Stimulated activated CD4-positive, alpha-beta T cell treated with anti-CD3 and anti-CD28 coated beads, TNF-alpha, amount 100 ng/mL, for 48 hours (primary cell): Measurements from ENCODE around the gene SLC29A3.
A peak's percentile ranks its signal among the peaks of the same experiment; 100 is the strongest.
"Not testable (repeated sequence)": the region's sequence is repeated elsewhere in the genome, so short reads cannot be mapped to it uniquely, and the experiment has no call there.

ENCODE experiments used
- DNase-seq, 3 donors: peaks; one replicate each; pipeline ENCODE4 v3.0.0-alpha.2; 2020; ENCODE audit warnings: low read depth in 3 of 3

The SLC29A3 gene

DNA sequence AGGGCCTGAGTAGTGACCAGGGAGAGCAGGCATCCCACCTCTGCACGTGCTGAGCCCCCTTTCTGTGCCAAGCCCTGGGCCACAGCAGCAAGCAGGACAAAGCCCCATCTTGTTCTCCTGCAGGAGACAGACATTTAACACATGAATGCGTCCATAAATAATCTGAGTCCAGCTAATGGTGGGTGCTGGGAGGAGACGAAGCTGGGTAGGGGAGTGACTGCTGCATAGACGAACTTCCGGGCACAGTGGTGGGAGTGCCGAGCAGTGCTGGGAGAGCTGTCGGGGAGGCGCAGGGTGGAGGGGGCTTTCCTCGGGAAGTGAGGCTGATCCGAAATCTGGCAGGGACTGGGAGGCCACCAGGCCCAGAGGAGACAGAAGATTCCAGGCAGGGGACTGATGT, 35.2 kb upstream of the SLC29A3 start:
- no peak for DNase-seq

DNA sequence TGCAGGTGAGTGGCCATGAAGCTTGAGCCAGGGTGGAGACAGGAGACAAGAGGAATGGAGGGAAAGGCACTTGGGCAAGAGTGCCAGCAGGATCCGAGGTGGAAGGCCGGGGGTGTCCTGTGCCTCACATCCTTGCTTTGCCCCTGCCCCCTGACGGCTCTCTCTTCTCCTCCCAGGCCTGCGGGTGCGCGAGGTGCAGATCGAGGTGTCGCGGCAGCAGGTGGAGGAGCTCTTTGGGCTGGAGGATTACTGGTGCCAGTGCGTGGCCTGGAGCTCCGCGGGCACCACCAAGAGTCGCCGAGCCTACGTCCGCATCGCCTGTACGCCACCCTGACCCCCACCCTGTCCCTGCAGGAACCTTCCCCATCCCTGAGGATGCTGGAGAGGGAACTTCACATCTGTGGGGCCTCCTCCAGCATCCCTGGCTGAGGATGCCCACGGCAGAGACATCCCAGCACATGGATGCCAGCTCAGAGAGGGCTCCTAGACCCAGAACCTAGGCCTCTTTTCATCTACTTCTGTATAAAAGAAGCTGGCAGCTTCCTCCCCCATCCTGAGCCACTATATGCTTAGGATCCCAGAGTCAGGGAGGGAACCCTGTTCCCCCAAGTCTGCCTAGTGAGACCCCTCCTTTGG, 34.4 kb upstream of the SLC29A3 start:
- no peak for DNase-seq

DNA sequence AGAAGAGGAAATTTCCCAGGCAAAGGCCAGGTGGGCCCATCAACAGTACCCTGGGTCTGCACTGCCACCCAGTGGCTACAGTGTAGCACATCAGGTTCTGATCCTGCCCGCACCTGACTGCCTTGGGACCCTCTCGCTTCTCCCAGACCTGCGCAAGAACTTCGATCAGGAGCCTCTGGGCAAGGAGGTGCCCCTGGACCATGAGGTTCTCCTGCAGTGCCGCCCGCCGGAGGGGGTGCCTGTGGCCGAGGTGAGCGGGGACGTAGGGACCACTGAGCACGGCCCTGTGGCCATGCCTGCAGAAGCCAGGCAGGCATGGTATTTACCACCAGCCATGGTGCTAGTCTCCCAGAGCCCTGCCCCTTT, 33.9 kb upstream of the SLC29A3 start:
- peak in 1 of 3 donors; percentile 20 for DNase-seq

DNA sequence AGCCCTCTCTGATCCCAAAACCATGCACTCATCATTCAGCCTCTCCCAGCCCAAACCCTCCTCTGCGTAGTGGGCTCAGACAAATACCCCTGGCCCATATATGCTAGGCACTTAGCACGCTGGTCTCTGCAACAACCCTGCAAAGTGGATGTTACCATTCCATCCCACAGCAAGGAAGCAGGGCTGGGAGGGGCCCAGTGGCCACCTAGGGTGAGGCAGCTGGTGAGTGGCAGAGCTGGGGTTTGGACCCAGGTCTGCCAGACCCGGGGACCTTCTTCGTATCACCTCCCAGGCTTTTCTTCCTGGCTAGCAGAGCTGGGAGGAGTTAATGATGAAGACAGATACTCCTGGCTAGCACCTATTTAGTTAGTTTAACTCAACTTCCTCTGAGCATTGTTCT, 33.1 kb upstream of the SLC29A3 start:
- no peak for DNase-seq

DNA sequence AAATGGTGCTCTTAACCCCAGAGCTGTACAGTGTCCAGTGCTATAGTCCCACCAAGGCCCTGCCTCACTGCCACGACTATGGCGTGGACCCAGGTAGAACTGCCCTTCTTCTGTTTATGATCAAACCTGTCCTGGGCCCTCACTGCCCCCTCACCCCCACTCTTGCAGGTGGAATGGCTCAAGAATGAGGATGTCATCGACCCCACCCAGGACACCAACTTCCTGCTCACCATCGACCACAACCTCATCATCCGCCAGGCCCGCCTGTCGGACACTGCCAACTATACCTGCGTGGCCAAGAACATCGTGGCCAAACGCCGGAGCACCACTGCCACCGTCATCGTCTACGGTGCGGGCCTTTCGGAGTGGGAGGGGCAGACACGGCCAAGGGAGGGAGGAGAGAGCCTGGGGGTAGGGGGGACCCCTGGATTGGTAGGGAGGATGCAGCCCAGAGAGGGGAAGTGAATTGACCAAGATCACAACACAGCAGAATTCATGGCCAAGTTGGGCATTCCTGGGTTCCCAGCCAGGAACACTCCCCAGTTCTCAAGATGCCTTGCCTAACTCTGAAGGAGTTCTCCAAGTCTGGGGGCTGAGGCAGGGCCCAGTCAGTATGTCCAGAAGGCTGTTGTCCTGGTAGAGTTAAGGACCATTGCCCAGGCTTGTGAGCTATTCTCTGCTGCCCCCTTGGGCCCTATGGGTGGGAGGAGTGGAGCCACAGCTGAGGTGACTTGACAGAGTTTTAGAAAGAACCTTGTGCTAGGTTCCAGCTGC, 32.4 kb upstream of the SLC29A3 start:
- DNase-seq: no peak

DNA sequence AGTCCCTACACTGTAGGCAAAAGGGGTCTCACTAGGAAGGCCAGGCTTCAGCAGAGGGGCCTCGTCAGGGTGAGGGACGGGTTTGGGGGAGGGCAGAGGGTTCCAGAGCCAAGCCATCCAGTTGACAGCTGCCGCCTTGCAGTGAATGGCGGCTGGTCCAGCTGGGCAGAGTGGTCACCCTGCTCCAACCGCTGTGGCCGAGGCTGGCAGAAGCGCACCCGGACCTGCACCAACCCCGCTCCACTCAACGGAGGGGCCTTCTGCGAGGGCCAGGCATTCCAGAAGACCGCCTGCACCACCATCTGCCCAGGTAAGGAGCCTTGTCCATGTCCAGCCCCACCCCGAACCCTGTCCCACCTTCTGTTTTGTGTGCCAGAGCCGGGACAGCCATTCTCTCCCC, 31.6 kb upstream of the SLC29A3 start:
- DNase-seq: no peak

DNA sequence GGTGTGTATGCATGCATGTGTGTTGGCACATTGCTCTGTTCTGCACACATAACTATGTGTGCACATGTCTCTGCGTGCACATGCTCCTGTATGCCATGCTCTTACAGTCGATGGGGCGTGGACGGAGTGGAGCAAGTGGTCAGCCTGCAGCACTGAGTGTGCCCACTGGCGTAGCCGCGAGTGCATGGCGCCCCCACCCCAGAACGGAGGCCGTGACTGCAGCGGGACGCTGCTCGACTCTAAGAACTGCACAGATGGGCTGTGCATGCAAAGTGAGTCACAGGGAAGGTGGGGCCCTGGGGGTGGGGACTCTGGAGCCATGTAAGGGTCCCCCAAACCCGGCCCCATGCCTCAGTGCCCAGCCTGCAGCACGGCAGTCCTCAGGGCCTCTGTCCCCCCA, 30.6 kb upstream of the SLC29A3 start:
- no peak for DNase-seq

DNA sequence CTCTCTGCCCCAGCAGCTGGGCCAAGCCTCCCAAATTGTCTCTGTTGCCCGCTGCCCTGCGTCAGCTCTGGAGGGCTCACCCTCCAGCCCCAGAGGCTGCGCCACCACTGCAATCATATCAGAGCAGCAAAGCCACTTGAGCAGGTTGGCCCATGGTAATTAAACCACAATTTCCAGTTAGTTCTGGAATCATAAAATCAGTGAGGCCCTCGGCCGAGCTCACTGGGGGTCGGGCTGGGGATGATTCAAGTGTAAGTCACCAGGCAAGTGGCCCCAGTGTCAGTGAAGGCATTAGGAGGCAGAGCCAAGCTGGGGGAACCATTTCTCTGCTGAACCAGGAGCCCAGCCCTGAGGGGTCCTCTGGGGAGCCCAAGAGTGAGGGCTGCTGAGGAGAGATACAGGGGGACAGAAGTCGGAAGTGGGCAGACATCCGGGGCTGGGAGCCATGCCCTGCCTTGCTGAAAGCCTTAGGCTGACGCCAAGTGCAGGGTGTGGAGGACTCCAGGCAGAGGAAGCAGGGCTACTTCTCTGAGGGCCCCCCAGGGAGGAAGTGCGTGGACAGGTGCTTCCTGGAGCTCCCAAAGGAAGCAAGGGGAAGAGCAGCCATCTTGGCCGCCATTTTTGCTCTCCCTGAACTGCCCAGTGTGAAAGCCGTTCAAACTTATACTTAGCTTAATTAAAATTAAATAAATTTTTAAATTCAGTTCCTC, 29.5 kb upstream of the SLC29A3 start:
- no peak for DNase-seq

DNA sequence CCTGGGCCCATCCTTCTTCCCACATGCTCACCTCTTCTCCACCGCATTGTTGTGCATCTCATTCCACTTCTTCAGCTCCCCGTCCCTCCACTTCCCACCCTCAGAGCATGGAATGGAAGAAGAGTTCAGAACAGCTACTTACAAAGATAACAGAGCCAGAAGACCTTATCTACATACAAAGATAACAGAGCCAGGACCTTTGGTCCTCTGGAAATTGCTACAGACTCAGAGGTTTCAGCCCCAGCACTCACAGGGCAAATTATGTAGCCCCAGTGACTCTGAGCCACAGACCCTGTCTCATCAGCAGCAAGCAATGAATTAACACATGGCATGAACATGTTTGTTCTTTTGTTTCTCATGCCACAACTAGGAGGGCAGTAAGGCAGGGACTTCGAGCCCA, 28.7 kb upstream of the SLC29A3 start:
- DNase-seq: no peak

DNA sequence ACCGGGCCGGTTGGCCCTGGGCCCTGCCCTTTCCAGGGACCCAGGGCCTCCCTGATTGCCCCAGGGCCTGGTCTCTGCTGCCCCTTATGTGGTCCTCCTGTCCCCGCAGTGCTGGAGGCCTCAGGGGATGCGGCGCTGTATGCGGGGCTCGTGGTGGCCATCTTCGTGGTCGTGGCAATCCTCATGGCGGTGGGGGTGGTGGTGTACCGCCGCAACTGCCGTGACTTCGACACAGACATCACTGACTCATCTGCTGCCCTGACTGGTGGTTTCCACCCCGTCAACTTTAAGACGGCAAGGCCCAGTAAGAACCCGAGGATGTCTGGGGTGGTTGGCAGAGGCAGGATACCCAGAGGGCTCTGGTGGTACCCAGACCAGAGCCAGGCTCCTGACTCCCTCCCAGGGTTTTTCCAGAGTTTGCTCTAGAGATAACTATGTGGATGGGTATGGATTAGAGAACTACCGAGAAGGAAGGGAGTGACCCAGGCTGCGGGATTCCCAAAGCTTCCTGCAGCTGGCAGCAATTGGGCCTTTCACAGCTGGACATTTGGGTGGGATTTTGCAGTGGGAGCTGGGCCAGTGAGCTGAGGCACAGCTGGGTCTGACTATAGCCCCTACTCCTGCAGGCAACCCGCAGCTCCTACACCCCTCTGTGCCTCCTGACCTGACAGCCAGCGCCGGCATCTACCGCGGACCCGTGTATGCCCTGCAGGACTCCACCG, 28.1 kb upstream of the SLC29A3 start:
- no peak for DNase-seq

DNA sequence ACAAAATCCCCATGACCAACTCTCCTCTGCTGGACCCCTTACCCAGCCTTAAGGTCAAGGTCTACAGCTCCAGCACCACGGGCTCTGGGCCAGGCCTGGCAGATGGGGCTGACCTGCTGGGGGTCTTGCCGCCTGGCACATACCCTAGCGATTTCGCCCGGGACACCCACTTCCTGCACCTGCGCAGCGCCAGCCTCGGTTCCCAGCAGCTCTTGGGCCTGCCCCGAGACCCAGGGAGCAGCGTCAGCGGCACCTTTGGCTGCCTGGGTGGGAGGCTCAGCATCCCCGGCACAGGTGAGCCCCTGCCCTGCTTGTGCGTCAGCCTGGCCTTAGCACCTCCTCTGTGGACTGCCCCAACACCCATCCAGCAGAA, 27.5 kb upstream of the SLC29A3 start:
- DNase-seq: no peak

DNA sequence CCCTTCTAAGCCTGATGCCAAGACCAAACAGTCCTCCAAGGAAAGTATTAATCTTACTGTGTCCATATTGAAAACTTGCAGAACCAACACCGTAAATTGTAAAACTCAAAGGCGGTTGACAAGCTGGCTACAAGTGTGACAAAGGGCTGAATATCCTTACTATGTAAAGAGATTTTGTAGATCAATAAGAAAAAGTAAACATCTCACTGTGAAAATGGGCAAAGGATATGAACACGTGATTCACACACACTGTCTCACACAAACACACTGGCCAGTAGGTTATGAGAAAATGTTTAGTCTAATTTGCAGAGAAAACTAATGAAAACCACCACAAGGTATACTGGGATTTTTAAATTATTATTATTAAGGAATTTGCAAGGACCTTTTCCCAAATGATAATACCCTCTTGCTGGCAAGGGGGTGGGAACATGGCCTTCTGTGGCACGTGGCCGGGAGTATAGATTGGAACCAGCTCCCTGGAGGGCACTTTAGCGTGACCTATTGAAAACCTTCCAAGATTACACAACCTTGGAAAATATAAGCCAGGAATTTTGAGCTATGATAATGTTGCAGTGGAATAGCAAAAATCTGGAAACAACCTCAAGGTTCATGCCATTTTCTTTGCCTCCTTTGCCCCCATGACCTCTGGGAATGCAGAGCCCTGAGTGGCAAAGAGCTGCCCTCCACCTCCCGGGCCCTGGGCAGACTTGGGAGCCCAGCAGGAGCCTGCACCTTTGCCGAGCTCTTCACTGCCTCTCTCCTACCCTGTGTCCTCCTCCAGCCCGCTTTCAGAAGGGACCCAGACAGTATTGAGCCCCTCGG, 26.2 kb upstream of the SLC29A3 start:
- DNase-seq: no peak

DNA sequence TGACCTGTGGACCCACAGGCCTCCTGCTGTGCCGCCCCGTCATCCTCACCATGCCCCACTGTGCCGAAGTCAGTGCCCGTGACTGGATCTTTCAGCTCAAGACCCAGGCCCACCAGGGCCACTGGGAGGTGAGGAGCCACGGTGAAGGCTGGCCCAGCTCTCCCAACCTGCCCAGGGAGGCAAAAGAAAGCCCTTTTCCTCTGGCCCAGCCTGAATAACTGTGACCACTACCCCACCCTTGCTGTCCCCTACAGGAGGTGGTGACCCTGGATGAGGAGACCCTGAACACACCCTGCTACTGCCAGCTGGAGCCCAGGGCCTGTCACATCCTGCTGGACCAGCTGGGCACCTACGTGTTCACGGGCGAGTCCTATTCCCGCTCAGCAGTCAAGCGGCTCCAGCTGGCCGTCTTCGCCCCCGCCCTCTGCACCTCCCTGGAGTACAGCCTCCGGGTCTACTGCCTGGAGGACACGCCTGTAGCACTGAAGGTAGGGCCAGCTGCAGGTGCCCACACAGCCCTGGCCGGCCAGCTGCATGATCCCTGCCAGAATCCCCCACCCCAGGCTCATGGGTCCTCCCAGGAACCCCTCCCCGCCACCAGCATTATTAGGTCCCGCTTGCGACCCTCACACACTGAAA, 25.5 kb upstream of the SLC29A3 start:
- DNase-seq: no peak

DNA sequence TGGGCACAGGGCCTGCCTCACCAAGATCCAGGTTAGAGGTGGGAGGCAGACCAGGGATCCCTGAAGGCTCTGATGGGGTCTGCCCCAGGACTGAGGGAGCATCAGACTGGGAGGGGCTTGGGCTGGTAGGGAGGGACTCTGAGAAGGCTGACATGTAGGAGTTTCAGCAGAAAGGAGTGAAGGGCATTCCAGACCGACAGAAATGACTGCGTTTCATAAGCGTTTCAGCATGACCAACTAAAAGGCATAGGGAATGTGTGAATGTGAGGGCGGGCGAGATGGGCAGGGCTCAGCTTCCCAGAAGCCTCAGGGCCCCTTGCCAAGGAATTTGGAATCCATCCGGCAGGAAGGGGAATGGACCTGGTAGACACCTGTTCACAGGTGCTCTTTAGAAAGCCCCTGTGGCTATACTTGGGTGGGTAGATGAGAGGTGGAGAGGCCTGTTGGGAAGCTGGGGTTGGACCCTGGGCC, 24.9 kb upstream of the SLC29A3 start:
- DNase-seq: no peak

DNA sequence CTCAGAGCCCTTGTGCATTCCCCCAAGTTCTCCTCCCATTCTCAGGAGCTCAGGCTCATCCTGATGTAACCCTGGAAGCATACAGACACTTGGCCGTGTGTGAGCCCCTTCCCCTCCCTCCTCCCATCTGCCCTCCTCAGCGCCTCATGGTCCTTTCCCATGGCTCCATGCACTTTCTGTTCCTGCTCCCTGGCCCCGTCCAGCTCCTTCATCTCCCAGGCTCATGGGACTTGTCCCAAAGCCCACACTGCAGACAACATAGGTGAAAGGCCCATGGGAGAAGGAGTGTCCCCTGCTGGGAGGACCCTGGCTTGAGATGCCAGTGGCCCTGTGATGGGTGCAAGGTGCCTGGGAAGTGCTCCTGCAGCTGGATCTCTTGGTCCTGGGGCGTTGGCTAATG, 24.2 kb upstream of the SLC29A3 start:
- no peak for DNase-seq

DNA sequence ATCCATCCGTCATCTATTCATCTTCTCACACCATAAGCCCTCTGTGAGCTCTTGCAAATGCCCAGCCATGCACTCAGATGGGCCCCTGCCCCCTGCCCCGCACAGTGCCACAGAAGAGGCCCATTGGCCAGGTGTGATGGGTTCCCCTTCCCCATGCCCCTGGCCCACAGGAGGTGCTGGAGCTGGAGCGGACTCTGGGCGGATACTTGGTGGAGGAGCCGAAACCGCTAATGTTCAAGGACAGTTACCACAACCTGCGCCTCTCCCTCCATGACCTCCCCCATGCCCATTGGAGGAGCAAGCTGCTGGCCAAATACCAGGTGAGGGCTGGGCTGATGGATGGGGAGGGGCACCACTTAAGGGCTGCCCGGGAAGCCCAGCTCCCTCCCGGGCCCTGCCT, 23.4 kb upstream of the SLC29A3 start:
- no peak for DNase-seq

DNA sequence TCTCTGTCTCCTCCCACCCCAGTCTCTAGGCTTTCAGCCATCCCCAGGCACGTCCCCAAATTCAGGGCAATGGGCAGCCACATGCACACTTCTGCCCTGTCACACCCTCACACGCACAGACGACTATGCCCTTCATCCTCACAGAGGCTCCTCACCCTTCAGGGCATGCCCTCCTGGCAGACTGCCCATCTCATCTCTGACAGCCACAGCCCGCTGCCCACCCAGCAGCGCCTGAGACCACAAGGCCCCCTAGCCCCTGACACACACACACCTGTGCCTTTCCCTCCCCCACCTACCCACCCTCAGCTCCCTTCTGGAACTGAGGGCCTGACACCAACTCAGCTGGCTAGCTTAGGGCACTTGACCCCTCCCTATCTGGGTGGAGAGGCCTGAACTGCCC, 23.0 kb upstream of the SLC29A3 start:
- DNase-seq: no peak

DNA sequence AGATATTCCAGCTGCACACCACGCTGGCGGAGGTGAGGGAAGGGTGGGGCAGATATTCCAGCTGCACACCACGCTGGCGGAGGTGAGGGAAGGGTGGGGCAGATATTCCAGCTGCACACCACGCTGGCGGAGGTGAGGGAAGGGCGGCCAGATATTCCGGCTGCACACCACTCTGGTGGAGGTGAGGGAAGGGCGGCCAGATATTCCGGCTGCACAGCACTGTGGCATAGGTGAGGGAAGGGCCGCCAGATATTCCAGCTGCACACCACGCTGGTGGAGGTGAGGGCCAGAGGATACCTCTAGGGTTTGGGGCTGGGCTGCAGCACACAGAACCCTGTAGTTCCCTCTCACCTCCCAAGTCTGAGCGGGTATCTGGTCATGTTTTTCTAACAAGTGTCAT, 22.2 kb upstream of the SLC29A3 start:
- DNase-seq: not testable (repeated sequence)

DNA sequence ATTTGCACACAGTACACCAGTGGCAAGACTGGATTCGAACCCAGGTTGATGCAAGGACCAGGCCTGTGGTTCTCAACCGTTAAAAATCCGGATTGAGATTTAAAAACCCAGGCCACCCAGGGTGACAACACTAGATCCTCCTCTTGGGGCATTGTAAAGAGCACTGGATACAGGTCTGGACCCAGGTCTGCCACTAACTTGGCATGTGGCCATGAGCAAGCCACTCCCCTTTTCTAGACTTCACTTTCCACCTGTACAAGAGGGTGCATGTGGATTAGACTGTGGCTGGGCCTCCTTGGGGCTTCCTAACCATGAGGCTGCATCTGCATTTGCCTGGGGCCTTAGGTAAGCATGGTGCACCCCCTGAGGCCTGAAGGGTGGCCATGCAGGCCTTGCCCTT, 21.7 kb upstream of the SLC29A3 start:
- DNase-seq: no peak

DNA sequence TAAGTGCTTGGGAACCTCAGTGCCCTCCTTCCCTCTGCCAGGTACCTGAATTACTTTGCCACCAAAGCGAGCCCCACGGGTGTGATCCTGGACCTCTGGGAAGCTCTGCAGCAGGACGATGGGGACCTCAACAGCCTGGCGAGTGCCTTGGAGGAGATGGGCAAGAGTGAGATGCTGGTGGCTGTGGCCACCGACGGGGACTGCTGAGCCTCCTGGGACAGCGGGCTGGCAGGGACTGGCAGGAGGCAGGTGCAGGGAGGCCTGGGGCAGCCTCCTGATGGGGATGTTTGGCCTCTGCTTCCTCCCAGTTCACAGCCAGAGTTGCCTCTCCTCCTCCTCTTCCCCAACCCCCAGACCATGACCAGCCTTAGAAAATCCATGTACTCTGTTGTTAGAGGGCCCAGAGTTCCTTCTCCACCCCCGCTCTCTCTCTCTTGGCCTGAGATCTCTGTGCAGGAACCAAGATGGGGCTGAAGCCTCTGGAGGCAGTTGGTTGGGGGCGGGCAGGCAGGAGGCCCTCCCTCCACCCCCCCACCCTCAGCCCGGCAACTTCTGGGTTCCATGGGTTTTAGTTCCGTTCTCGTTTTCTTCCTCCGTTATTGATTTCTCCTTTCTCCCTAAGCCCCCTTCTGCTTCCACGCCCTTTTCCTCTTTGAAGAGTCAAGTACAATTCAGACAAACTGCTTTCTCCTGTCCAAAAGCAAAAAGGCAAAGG, 19.8 kb upstream of the SLC29A3 start:
- no peak for DNase-seq
